Spleen (tissue), 11 donors: ENCODE data around the gene SOD1. TPM values are rescaled to one million over a fixed set of nuclear protein-coding genes. Genes with fewer than 3 reads are reported as not detected.
"Not testable (repeated sequence)": the region's sequence is repeated elsewhere in the genome, so short reads cannot be mapped to it uniquely, and the experiment has no call there.

Experiments
- DNase-seq: peaks from one replicate; pipeline ENCODE4 v3.0.0-alpha.2; 2020
- H3K27ac ChIP-seq, 8 donors: fragments of 200-600 bp; sonication (generic) in 7 of 8; 1 replicate in 4 of 8; 2 replicates in 4 of 8; pipeline versions ENCODE4 v1.5.0 to v1.8.0; 2016 to 2021; ENCODE audit warnings: inconsistent platforms in 4 of 8, mild to moderate bottlenecking in 4 of 8, moderate library complexity in 1 of 8
- H3K27me3 ChIP-seq, 7 donors: fragments of 200-600 bp; sonication (generic) in 6 of 7; replicated peaks in 1 of 7; 1 replicate in 4 of 7; 2 replicates in 3 of 7; pipeline versions ENCODE4 v1.5.0 to v1.8.0; 2016 to 2021; ENCODE audit warnings: inconsistent platforms in 3 of 7, mild to moderate bottlenecking in 1 of 7
- H3K36me3 ChIP-seq, 6 donors: fragments of 200-600 bp; sonication (generic) in 5 of 6; 1 replicate in 4 of 6; 2 replicates in 2 of 6; pipeline versions ENCODE4 v1.5.0 to v1.8.0; 2016 to 2021; ENCODE audit warnings: inconsistent platforms in 2 of 6
- H3K4me1 ChIP-seq, 6 donors: fragments of 200-600 bp; sonication (generic) in 5 of 6; 1 replicate in 3 of 6; 2 replicates in 3 of 6; pipeline versions ENCODE4 v1.5.0 to v1.8.0; 2016 to 2021; ENCODE audit warnings: inconsistent platforms in 3 of 6
- H3K4me3 ChIP-seq, 8 donors: fragments of 200-600 bp; sonication (generic) in 7 of 8; 1 replicate in 4 of 8; 2 replicates in 4 of 8; pipeline versions ENCODE4 v1.5.0 to v1.8.0; 2016 to 2021; ENCODE audit warnings: inconsistent platforms in 4 of 8, mild to moderate bottlenecking in 4 of 8, moderate library complexity in 2 of 8
- H3K9me3 ChIP-seq, 8 donors: fragments of 200-600 bp; sonication (generic) in 7 of 8; 1 replicate in 4 of 8; 2 replicates in 4 of 8; pipeline versions ENCODE4 v1.5.0 to v1.8.0; 2016 to 2021; ENCODE audit warnings: inconsistent platforms in 4 of 8
- POLR2A ChIP-seq, 3 donors: fragments of 450-650 bp; IDR thresholded peaks; one replicate each; pipeline ENCODE4 v1.5.1; 2017; ENCODE audit warnings: antibody characterized with exemption in 3 of 3, mild to moderate bottlenecking in 1 of 3
- POLR2AphosphoS5 ChIP-seq, 3 donors: sonication (generic); formaldehyde crosslinking; IDR thresholded peaks; one replicate each; pipeline ENCODE4 v1.5.1; 2017; ENCODE audit warnings: antibody characterized with exemption in 3 of 3
- WGBS, 5 donors: extraction: QIAGEN DNeasy Blood & Tissue Kit in 3 of 5; methylation state at CpG; one replicate each; pipeline versions ENCODE4 v1.1.5 to v1.1.7; 2013 to 2018; 5-methylcytosine and 5-hydroxymethylcytosine counted together
- intact Hi-C: fragments of 100-400 bp; cut with DNase I; formaldehyde crosslinking; loops from one replicate; pipeline ENCODE4 v1.15.0; 2023; ENCODE audit warnings: low total_unique reads
- polyA plus RNA-seq, 3 donors: library from polyadenylated mRNA; stranded (reverse); fragments of 200-250 nt; gene quantifications; one replicate each; pipeline ENCODE4 v1.2.1, GENCODE V29; 2013
- total RNA-seq, 7 donors: library from RNA; depleted of rRNA in 3 of 7; stranded (reverse); fragments of >200 nt in 3 of 7; fragmentation: NEBNext Ultra II Directional in 4 of 7; extraction: Animal tissue kit (Norgen Biotek cat#: 25700) in 4 of 7; gene quantifications; one replicate each; pipeline versions ENCODE4 v1.1.0 to v1.2.1, GENCODE V29; 2016 to 2021
- TF ChIP-seq, protein P1 (sequence below), 11 experiments: fragments of 200-600 bp in 7 of 11; fragments of 450-650 bp in 4 of 11; sonication (generic) in 4 of 11; IDR thresholded peaks in 8 of 11; conservative IDR thresholded peaks in 3 of 11; 1 replicate in 7 of 11; 2 replicates in 4 of 11; pipeline versions ENCODE4 v1.4.0 to v1.8.0; 2016 to 2021; ENCODE audit warnings: antibody characterized with exemption in 11 of 11, inconsistent platforms in 4 of 11, mild to moderate bottlenecking in 1 of 11
- donor health status: healthy with polysubstance abuse.
- donor health status: DM: no; HTN: no; CAD: no; lungs with moderate emphysema.
- donor health status: DM: no; HTN: no; CAD: no.
- donor health status: Bipolar disorder and iron deficiency.
- donor health status: healthy.
- donor health status: DM: no; HTN: no; CAD: no.
- donor health status: DM: yes; HTN: yes; CAD: no.

The SOD1 gene
- total and polyA plus RNA-seq, 10 donors, result 81.9 to 255 (median 128) TPM

- TF ChIP-seq, protein P1, sequence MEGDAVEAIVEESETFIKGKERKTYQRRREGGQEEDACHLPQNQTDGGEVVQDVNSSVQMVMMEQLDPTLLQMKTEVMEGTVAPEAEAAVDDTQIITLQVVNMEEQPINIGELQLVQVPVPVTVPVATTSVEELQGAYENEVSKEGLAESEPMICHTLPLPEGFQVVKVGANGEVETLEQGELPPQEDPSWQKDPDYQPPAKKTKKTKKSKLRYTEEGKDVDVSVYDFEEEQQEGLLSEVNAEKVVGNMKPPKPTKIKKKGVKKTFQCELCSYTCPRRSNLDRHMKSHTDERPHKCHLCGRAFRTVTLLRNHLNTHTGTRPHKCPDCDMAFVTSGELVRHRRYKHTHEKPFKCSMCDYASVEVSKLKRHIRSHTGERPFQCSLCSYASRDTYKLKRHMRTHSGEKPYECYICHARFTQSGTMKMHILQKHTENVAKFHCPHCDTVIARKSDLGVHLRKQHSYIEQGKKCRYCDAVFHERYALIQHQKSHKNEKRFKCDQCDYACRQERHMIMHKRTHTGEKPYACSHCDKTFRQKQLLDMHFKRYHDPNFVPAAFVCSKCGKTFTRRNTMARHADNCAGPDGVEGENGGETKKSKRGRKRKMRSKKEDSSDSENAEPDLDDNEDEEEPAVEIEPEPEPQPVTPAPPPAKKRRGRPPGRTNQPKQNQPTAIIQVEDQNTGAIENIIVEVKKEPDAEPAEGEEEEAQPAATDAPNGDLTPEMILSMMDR (IDR thresholded peaks at IDR 0.05 in 8 of 11, conservative IDR thresholded peaks at IDR 0.05 in 3 of 11), result no peak
- TF ChIP-seq POLR2AphosphoS5 (IDR thresholded peaks at IDR 0.05) (no peak), POLR2A (IDR thresholded peaks at IDR 0.05) (no peak)
- Histone ChIP-seq H3K9me3 (peaks cover 0 to 3% (median 0%) of the 10 kb centered on the region in 8 donors), H3K36me3 (no peaks in the 10 kb centered on the region), H3K27me3 (no peaks in the 10 kb centered on the region), H3K4me1 (no peaks in the 10 kb centered on the region), H3K27ac (no peak overlapping the region), H3K4me3 (no peak overlapping the region)
- 78 to 81% (median 81%) methylated on average over 3 of the region's 3 CpGs for WGBS, 5 donors
- no peak for DNase-seq
- intact Hi-C loops, result no loop called here
Measured at GRCh38 chr21:31647650-31648049, 11.8 kb upstream of the SOD1 start.

GRCh38 chr21:31650930-31651329, 8.6 kb upstream of the SOD1 start:
- TF ChIP-seq POLR2AphosphoS5 (IDR thresholded peaks at IDR 0.05) (no peak), POLR2A (IDR thresholded peaks at IDR 0.05) (no peak)
- TF ChIP-seq, protein P1 (IDR thresholded peaks at IDR 0.05 in 8 of 11, conservative IDR thresholded peaks at IDR 0.05 in 3 of 11), result no peak
- DNase-seq, result no peak
- peaks cover 0 to 9% (median 0%) of the 10 kb centered on the region in 6 donors for H3K4me1 ChIP-seq
- H3K36me3 ChIP-seq, result no peaks in the 10 kb centered on the region
- H3K27me3 ChIP-seq, result no peaks in the 10 kb centered on the region
- H3K27ac ChIP-seq, result no peak overlapping the region
- intact Hi-C loops, result no loop called here
- H3K4me3 ChIP-seq, result no peak overlapping the region
- 91 to 94% (median 92%) methylated on average over 3 of the region's 3 CpGs for WGBS, 5 donors
- peaks cover 0 to 3% (median 0%) of the 10 kb centered on the region in 8 donors for H3K9me3 ChIP-seq

GRCh38 chr21:31651491-31651890, 8.0 kb upstream of the SOD1 start:
- DNase-seq, H3K27ac ChIP-seq, H3K4me3 ChIP-seq, H3K9me3 ChIP-seq, H3K36me3 ChIP-seq, intact Hi-C loops, H3K27me3 ChIP-seq: not testable (repeated sequence)
- WGBS, 5 donors, result 87 to 93% (median 90%) methylated on average over 4 of the region's 4 CpGs
- peaks cover 0 to 11% (median 0%) of the 10 kb centered on the region in 6 donors for H3K4me1 ChIP-seq

- peaks cover 0 to 3% (median 0%) of the 10 kb centered on the region in 8 donors for H3K9me3 ChIP-seq
- no peak for DNase-seq
- intact Hi-C loops, result no loop called here
- WGBS, 5 donors, result 93 to 98% (median 96%) methylated on average over 14 to 20 of the region's 20 CpGs
- no peak overlapping the region for H3K4me3 ChIP-seq
- H3K4me1 ChIP-seq, result peaks cover 0 to 24% (median 5%) of the 10 kb centered on the region in 6 donors
- no peak overlapping the region for H3K27ac ChIP-seq
- no peak for TF ChIP-seq POLR2A (IDR thresholded peaks at IDR 0.05)
- TF ChIP-seq, protein P1 (IDR thresholded peaks at IDR 0.05 in 8 of 11, conservative IDR thresholded peaks at IDR 0.05 in 3 of 11), result no peak
- no peak for TF ChIP-seq POLR2AphosphoS5 (IDR thresholded peaks at IDR 0.05)
- H3K36me3 ChIP-seq, result no peaks in the 10 kb centered on the region
- H3K27me3 ChIP-seq, result no peaks in the 10 kb centered on the region
Measured at GRCh38 chr21:31654340-31654739, 5.2 kb upstream of the SOD1 start.
